HCT116 (cell line): Measurements from ENCODE around the gene DNAH10. TPM values are rescaled to one million over a fixed set of nuclear protein-coding genes. Genes with fewer than 3 reads are reported as not detected.

Experiments used
- ATAC-seq: fragments of 200-7000 bp; cut with Tn5 transposase; 2 replicates; pipeline ENCODE4 v1.9.1; 2020; ENCODE audit warnings: mild to moderate bottlenecking, moderate library complexity
- BruUV-seq: library from RNA; stranded (reverse); fragments of 400-500 nt; replicated peaks from 2 replicates; lab custom pipeline; 2021; lab: Mats Ljungman, UMichigan
- CTCF ChIA-PET: fragments of 300-600 bp; sonication (Branson Sonifier 250); formaldehyde crosslinking; loops from one replicate; lab custom pipeline; 2021; ENCODE audit warnings: antibody characterized with exemption; lab: Charles Lee
- POLR2A ChIA-PET: fragments of 300-600, 350-600 bp; sonication (Branson Sonifier 250); formaldehyde crosslinking; loops from one replicate; lab custom pipeline; 2021; ENCODE audit warnings: antibody characterized with exemption; lab: Charles Lee
- RAD21 ChIA-PET, 2 experiments: fragments of 300-600 bp; sonication (Branson Sonifier 250); formaldehyde crosslinking; loops; one replicate each; lab custom pipeline; 2023; ENCODE audit warnings: low total read pairs in 2 of 2; ENCODE audit not compliant: uncharacterized antibody in 2 of 2, unreplicated experiment in 2 of 2, low non-redundant PET in 1 of 2; lab: Charles Lee
- DNase-seq: peaks from one replicate; pipeline ENCODE4 v3.0.0-alpha.2; 2010; ENCODE audit warnings: low read depth, low spot score
- H2AFZ ChIP-seq: fragments of 200-600 bp; shearing (Covaris generic), sonication (generic); 2 replicates; pipeline ENCODE4 v1.6.1; 2017; ENCODE audit warnings: low read depth, mixed run types, mixed read lengths, antibody characterized with exemption, low read length; ENCODE audit not compliant: poor library complexity, severe bottlenecking
- H3K27ac ChIP-seq: 2 replicates; pipeline ENCODE4 v1.5.1; 2012; ENCODE audit warnings: low read depth, low read length
- H3K27me3 ChIP-seq: fragments of 200-600 bp; sonication (generic); 2 replicates; pipeline ENCODE4 v1.6.1; 2016; ENCODE audit warnings: mixed run types, low read length, mixed read lengths; ENCODE audit not compliant: insufficient read depth
- H3K36me3 ChIP-seq, 2 experiments: fragments of 200-500 bp in 1 of 2; fragments of 200-600 bp in 1 of 2; sonication (Bioruptor generic) in 1 of 2; sonication (generic) in 1 of 2; 2 replicates each; pipeline versions ENCODE4 v1.5.1 to v1.6.1; 2014 to 2016; ENCODE audit warnings: low read length in 2 of 2, inconsistent platforms in 1 of 2, mixed read lengths in 1 of 2, mixed run types in 1 of 2; ENCODE audit not compliant: insufficient read depth in 2 of 2, control insufficient read depth in 1 of 2
- H3K4me1 ChIP-seq, 2 experiments: fragments of 200-600 bp in 1 of 2; sonication (generic) in 1 of 2; 2 replicates each; pipeline versions ENCODE4 v1.5.1 to v1.6.1; 2012 to 2017; ENCODE audit warnings: low read length in 2 of 2, inconsistent platforms in 1 of 2, mild to moderate bottlenecking in 1 of 2, mixed read lengths in 1 of 2, mixed run types in 1 of 2, moderate library complexity in 1 of 2; ENCODE audit not compliant: insufficient read depth in 2 of 2, control insufficient read depth in 1 of 2
- H3K4me2 ChIP-seq: fragments of 200-600 bp; sonication (generic); 2 replicates; pipeline ENCODE4 v1.6.1; 2017; ENCODE audit warnings: mixed run types, low read length, mixed read lengths
- H3K4me3 ChIP-seq, 2 experiments: fragments of 200-600 bp in 1 of 2; sonication (generic) in 1 of 2; replicated peaks in 1 of 2; 2 replicates each; pipeline ENCODE4 v1.5.1; 2011 to 2016; ENCODE audit warnings: low read length in 2 of 2, control low read depth in 1 of 2, low read depth in 1 of 2, mild to moderate bottlenecking in 1 of 2, mixed read lengths in 1 of 2, mixed run types in 1 of 2
- H3K79me2 ChIP-seq: fragments of 200-600 bp; sonication (generic); 2 replicates; pipeline ENCODE4 v1.6.1; 2017; ENCODE audit warnings: mild to moderate bottlenecking, mixed run types, low read length, moderate library complexity, mixed read lengths; ENCODE audit not compliant: insufficient read depth
- H3K9ac ChIP-seq: fragments of 200-600 bp; sonication (generic); 2 replicates; pipeline ENCODE4 v1.6.1; 2016; ENCODE audit warnings: low read length, mixed read lengths
- H3K9me2 ChIP-seq: fragments of 200-600 bp; sonication (generic), shearing (Covaris generic); 2 replicates; pipeline ENCODE4 v1.6.1; 2017; ENCODE audit warnings: mixed run types, mild to moderate bottlenecking, moderate library complexity; ENCODE audit not compliant: insufficient read depth
- H3K9me3 ChIP-seq, 2 experiments: fragments of 200-500 bp in 1 of 2; fragments of 200-600 bp in 1 of 2; sonication (Bioruptor generic) in 1 of 2; sonication (generic) in 1 of 2; 2 replicates each; pipeline ENCODE4 v1.6.1; 2014 to 2017; ENCODE audit warnings: low read length in 2 of 2, mixed read lengths in 2 of 2, inconsistent platforms in 1 of 2, low read depth in 1 of 2, mild to moderate bottlenecking in 1 of 2, mixed run types in 1 of 2, moderate library complexity in 1 of 2; ENCODE audit not compliant: control insufficient read depth in 1 of 2, insufficient read depth in 1 of 2
- H4K20me1 ChIP-seq: fragments of 200-600 bp; sonication (generic), shearing (Covaris generic); 2 replicates; pipeline ENCODE4 v1.6.1; 2017; ENCODE audit warnings: mixed run types, mild to moderate bottlenecking, moderate library complexity; ENCODE audit not compliant: insufficient read depth
- ATF3 ChIP-seq: IDR thresholded peaks from 2 replicates; pipeline ENCODE4 v1.6.1; 2012
- CBX3 ChIP-seq: IDR thresholded peaks from 2 replicates; pipeline ENCODE4 v1.6.1; 2012; ENCODE audit warnings: low read depth
- CEBPB ChIP-seq: IDR thresholded peaks from 2 replicates; pipeline ENCODE4 v1.6.1; 2012; ENCODE audit warnings: low read depth
- EGR1 ChIP-seq: IDR thresholded peaks from 2 replicates; pipeline ENCODE4 v1.6.1; 2012; ENCODE audit warnings: low read depth
- ELF1 ChIP-seq: IDR thresholded peaks from 2 replicates; pipeline ENCODE4 v1.6.1; 2012; ENCODE audit warnings: low read depth, borderline replicate concordance
- EZH2 ChIP-seq: fragments of 200-600 bp; sonication (generic); IDR thresholded peaks from 2 replicates; pipeline ENCODE4 v1.6.1; 2017; ENCODE audit warnings: antibody characterized with exemption, mixed run types
- MAX ChIP-seq: IDR thresholded peaks from 2 replicates; pipeline ENCODE4 v1.6.1; 2012
- POLR2A ChIP-seq: IDR thresholded peaks from 2 replicates; pipeline ENCODE4 v1.7.0; 2011; ENCODE audit warnings: borderline replicate concordance; ENCODE audit not compliant: insufficient read depth, insufficient read length; ENCODE audit errors: extremely low read depth
- RAD21 ChIP-seq: IDR thresholded peaks from 2 replicates; pipeline ENCODE4 v1.6.1; 2012; ENCODE audit warnings: low read depth, mild to moderate bottlenecking
- SP1 ChIP-seq: IDR thresholded peaks from 2 replicates; pipeline ENCODE4 v1.6.1; 2012; ENCODE audit warnings: low read depth
- SRF ChIP-seq: IDR thresholded peaks from 2 replicates; pipeline ENCODE4 v1.6.1; 2012; ENCODE audit warnings: low read depth
- TCF7L2 ChIP-seq: IDR thresholded peaks from 2 replicates; pipeline ENCODE4 v1.7.0; 2011; ENCODE audit warnings: borderline replicate concordance, inconsistent platforms; ENCODE audit not compliant: insufficient read depth, insufficient read length; ENCODE audit errors: extremely low read depth
- YY1 ChIP-seq: IDR thresholded peaks from 2 replicates; pipeline ENCODE4 v1.6.1; 2011; ENCODE audit warnings: low read length, low read depth, moderate library complexity, mild to moderate bottlenecking; ENCODE audit not compliant: insufficient replicate concordance; ENCODE audit errors: extremely low read depth
- ZBTB33 ChIP-seq: IDR thresholded peaks from 2 replicates; pipeline ENCODE4 v1.6.1; 2011; ENCODE audit warnings: mild to moderate bottlenecking, low read length, moderate library complexity; ENCODE audit not compliant: insufficient replicate concordance; ENCODE audit errors: extremely low read depth
- ZNF274 ChIP-seq: fragments of 200-500 bp; sonication (Bioruptor generic); IDR thresholded peaks from 2 replicates; pipeline ENCODE4 v1.6.1; 2014; ENCODE audit warnings: mild to moderate bottlenecking, low read depth, low read length, inconsistent platforms
- intact Hi-C: fragments of 100-400 bp; cut with micrococcal nuclease; formaldehyde crosslinking; loops from 2 replicates; pipeline ENCODE4 v1.10.0; 2022
- total RNA-seq: library from RNA; stranded (reverse); gene quantifications from one replicate; pipeline ENCODE4 v1.2.1, GENCODE V29; 2021; ENCODE audit not compliant: unreplicated experiment
- TF ChIP-seq, protein P1 (sequence below), 3 experiments: fragments of 200-600 bp in 1 of 3; sonication (generic) in 1 of 3; IDR thresholded peaks in 2 of 3; conservative IDR thresholded peaks in 1 of 3; 2 replicates each; pipeline ENCODE4 v1.5.1; 2012 to 2017; ENCODE audit warnings: low read depth in 2 of 3, low read length in 2 of 3, antibody characterized with exemption in 1 of 3, borderline replicate concordance in 1 of 3, control low read depth in 1 of 3, mild to moderate bottlenecking in 1 of 3, mixed read lengths in 1 of 3, mixed run types in 1 of 3, moderate library complexity in 1 of 3; ENCODE audit not compliant: insufficient read depth in 1 of 3
- TF ChIP-seq, protein P2 (sequence below): IDR thresholded peaks from 2 replicates; pipeline ENCODE4 v1.6.1; 2012; ENCODE audit warnings: low read depth

The DNAH10 gene
- total RNA-seq, 1 experiment from 2014 or later = 1.3 TPM

GRCh38 chr12:123779551-123779950 lies 17.4 kb downstream of the DNAH10 start:
- H3K4me1 ChIP-seq = no peaks in the 10 kb centered on the region
- H3K27ac ChIP-seq = no peak overlapping the region
- no peak for ATAC-seq
- no peak overlapping the region for H3K4me3 ChIP-seq
- CTCF ChIA-PET = no interaction called here
- no peaks in the 10 kb centered on the region for H3K9me3 ChIP-seq
- RAD21 ChIA-PET = no interaction called here
- no peak overlapping the region for H3K4me2 ChIP-seq
- no peaks in the 10 kb centered on the region for H3K36me3 ChIP-seq
- no peaks in the 10 kb centered on the region for H3K79me2 ChIP-seq
- H3K27me3 ChIP-seq = no peaks in the 10 kb centered on the region
- no peak overlapping the region for H2AFZ ChIP-seq
- H3K9me2 ChIP-seq = no peaks in the 10 kb centered on the region
- BruUV-seq = no TSS peak
- TF ChIP-seq ELF1 = no peak
- no peak for TF ChIP-seq MAX
- TF ChIP-seq TCF7L2 = no peak
- TF ChIP-seq ZBTB33 = no peak
- no peak for TF ChIP-seq POLR2A
- TF ChIP-seq ZNF274 = no peak
- TF ChIP-seq, protein P1, sequence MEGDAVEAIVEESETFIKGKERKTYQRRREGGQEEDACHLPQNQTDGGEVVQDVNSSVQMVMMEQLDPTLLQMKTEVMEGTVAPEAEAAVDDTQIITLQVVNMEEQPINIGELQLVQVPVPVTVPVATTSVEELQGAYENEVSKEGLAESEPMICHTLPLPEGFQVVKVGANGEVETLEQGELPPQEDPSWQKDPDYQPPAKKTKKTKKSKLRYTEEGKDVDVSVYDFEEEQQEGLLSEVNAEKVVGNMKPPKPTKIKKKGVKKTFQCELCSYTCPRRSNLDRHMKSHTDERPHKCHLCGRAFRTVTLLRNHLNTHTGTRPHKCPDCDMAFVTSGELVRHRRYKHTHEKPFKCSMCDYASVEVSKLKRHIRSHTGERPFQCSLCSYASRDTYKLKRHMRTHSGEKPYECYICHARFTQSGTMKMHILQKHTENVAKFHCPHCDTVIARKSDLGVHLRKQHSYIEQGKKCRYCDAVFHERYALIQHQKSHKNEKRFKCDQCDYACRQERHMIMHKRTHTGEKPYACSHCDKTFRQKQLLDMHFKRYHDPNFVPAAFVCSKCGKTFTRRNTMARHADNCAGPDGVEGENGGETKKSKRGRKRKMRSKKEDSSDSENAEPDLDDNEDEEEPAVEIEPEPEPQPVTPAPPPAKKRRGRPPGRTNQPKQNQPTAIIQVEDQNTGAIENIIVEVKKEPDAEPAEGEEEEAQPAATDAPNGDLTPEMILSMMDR (IDR thresholded peaks at IDR 0.05 in 2 of 3, conservative IDR thresholded peaks at IDR 0.05 in 1 of 3; ENCODE audit: borderline replicate concordance in 1 of 3, insufficient read depth in 1 of 3, low read depth in 2 of 3, low read length in 2 of 3) = no peak
- no peak for TF ChIP-seq CEBPB
- TF ChIP-seq SP1 = no peak
- no peak for TF ChIP-seq EZH2
- TF ChIP-seq RAD21 = no peak
- TF ChIP-seq, protein P2, sequence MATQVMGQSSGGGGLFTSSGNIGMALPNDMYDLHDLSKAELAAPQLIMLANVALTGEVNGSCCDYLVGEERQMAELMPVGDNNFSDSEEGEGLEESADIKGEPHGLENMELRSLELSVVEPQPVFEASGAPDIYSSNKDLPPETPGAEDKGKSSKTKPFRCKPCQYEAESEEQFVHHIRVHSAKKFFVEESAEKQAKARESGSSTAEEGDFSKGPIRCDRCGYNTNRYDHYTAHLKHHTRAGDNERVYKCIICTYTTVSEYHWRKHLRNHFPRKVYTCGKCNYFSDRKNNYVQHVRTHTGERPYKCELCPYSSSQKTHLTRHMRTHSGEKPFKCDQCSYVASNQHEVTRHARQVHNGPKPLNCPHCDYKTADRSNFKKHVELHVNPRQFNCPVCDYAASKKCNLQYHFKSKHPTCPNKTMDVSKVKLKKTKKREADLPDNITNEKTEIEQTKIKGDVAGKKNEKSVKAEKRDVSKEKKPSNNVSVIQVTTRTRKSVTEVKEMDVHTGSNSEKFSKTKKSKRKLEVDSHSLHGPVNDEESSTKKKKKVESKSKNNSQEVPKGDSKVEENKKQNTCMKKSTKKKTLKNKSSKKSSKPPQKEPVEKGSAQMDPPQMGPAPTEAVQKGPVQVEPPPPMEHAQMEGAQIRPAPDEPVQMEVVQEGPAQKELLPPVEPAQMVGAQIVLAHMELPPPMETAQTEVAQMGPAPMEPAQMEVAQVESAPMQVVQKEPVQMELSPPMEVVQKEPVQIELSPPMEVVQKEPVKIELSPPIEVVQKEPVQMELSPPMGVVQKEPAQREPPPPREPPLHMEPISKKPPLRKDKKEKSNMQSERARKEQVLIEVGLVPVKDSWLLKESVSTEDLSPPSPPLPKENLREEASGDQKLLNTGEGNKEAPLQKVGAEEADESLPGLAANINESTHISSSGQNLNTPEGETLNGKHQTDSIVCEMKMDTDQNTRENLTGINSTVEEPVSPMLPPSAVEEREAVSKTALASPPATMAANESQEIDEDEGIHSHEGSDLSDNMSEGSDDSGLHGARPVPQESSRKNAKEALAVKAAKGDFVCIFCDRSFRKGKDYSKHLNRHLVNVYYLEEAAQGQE = no peak
- no peak for TF ChIP-seq SRF
- no peak for TF ChIP-seq ATF3
- TF ChIP-seq EGR1 = no peak
- no peak for TF ChIP-seq CBX3
- TF ChIP-seq YY1 = no peak
- no peak overlapping the region for H3K9ac ChIP-seq
- no peak for DNase-seq
- H4K20me1 ChIP-seq = no peaks in the 10 kb centered on the region
- intact Hi-C loops = no loop called here
- POLR2A ChIA-PET = no interaction called here
